A549 (cell line): ENCODE measurements around the gene GPX4. TPM values are rescaled to one million over a fixed set of nuclear protein-coding genes. Genes with fewer than 3 reads are reported as not detected.

Experiments used
- ATAC-seq, 2 experiments: fragments of 200-7000 bp in 1 of 2; fragments of >200 bp in 1 of 2; cut with Nextera tagmentation in 1 of 2; cut with Tn5 transposase in 1 of 2; 3 replicates each; pipeline versions ENCODE4 v1.8.0 to v1.9.1; 2018 to 2020; ENCODE audit warnings: mild to moderate bottlenecking in 1 of 2, moderate library complexity in 1 of 2
- CTCF ChIA-PET: fragments of 300-600 bp; sonication (Branson Sonifier 250); formaldehyde crosslinking; extraction: SDS; loops from one replicate; lab custom pipeline; 2021; ENCODE audit warnings: antibody characterized with exemption, inconsistent platforms; lab: Yijun Ruan, JAX
- POLR2A ChIA-PET: fragments of 350-600 bp; formaldehyde crosslinking; extraction: SDS; loops from one replicate; lab custom pipeline; 2021; ENCODE audit warnings: antibody characterized with exemption, inconsistent platforms; lab: Yijun Ruan, JAX
- DNase-seq, 2 experiments: peaks; one replicate each; pipeline versions ENCODE4 v3.0.0 to v3.0.0-alpha.2; 2011 to 2016; ENCODE audit warnings: low read depth in 1 of 2, low spot score in 1 of 2
- FAIRE-seq: peaks from 2 replicates; lab custom pipeline; 2011; peaks lifted over from hg19 to GRCh38; lab: Jason Lieb, UNC
- H3K27ac ChIP-seq, 2 experiments: fragments of >200 bp; sonication (Bioruptor Twin); formaldehyde crosslinking; 3 replicates each; pipeline ENCODE4 v1.5.1; 2016 to 2017
- H3K4me1 ChIP-seq: fragments of >200 bp; sonication (Bioruptor Twin); formaldehyde crosslinking; 3 replicates; pipeline ENCODE4 v1.6.1; 2016
- H3K4me2 ChIP-seq: fragments of >200 bp; sonication (Bioruptor Twin); formaldehyde crosslinking; 3 replicates; pipeline ENCODE4 v1.6.1; 2016
- H3K4me3 ChIP-seq: fragments of >200 bp; sonication (Bioruptor Twin); formaldehyde crosslinking; 3 replicates; pipeline ENCODE4 v1.5.1; 2016
- H3K9me3 ChIP-seq: fragments of >200 bp; sonication (Bioruptor Twin); formaldehyde crosslinking; 3 replicates; pipeline ENCODE4 v1.6.1; 2016
- CHD2 ChIP-seq: fragments of 150-350 bp; IDR thresholded peaks from 2 replicates; pipeline ENCODE4 v1.6.1; 2014; ENCODE audit warnings: low read length; ENCODE audit not compliant: partially characterized antibody
- CHD4 ChIP-seq: fragments of 200-600 bp; sonication (generic); IDR thresholded peaks from 2 replicates; pipeline ENCODE4 v1.6.1; 2016; ENCODE audit warnings: antibody characterized with exemption, mild to moderate bottlenecking, borderline replicate concordance
- CTCF ChIP-seq: fragments of >200 bp; sonication (Bioruptor Twin); formaldehyde crosslinking; IDR thresholded peaks from 3 replicates; pipeline ENCODE4 v1.5.1; 2016
- EHF ChIP-seq: fragments of 250-450 bp; sonication (Bioruptor Pico); IDR thresholded peaks from 2 replicates; pipeline ENCODE4 v1.5.0; 2020; ENCODE audit warnings: mild to moderate bottlenecking
- EHMT2 ChIP-seq: fragments of 200-600 bp; sonication (generic); IDR thresholded peaks from 2 replicates; pipeline ENCODE4 v1.6.1; 2016; ENCODE audit warnings: antibody characterized with exemption, low read depth, mild to moderate bottlenecking, moderate library complexity
- ESRRA ChIP-seq: fragments of 150-350 bp; IDR thresholded peaks from 2 replicates; pipeline ENCODE4 v1.6.1; 2014; ENCODE audit warnings: mild to moderate bottlenecking, low read length, borderline replicate concordance
- HDAC2 ChIP-seq: fragments of 200-600 bp; sonication (generic); IDR thresholded peaks from 2 replicates; pipeline ENCODE4 v1.6.1; 2016
- HOXB13 ChIP-seq: fragments of 250-450 bp; sonication (Bioruptor Pico); IDR thresholded peaks from 2 replicates; pipeline ENCODE4 v1.5.0; 2020; ENCODE audit warnings: low read depth, mild to moderate bottlenecking, moderate library complexity
- JUN ChIP-seq, 2 experiments: fragments of >200 bp; sonication (Bioruptor Twin); formaldehyde crosslinking; IDR thresholded peaks; 2 replicates in 1 of 2; 3 replicates in 1 of 2; pipeline ENCODE4 v1.6.1; 2016 to 2017
- KDM1A ChIP-seq: fragments of 200-600 bp; sonication (generic); IDR thresholded peaks from 2 replicates; pipeline ENCODE4 v1.6.1; 2016; ENCODE audit warnings: low read depth, mild to moderate bottlenecking
- MYC ChIP-seq: IDR thresholded peaks from 2 replicates; pipeline ENCODE4 v1.6.1; 2012; ENCODE audit warnings: mild to moderate bottlenecking, inconsistent platforms, low read length, improper control_type of control experiment, borderline replicate concordance
- NFE2L2 ChIP-seq: fragments of 150-350 bp; conservative IDR thresholded peaks from 2 replicates; pipeline ENCODE4 v1.6.1; 2014; ENCODE audit warnings: low read length
- PHF8 ChIP-seq: fragments of 200-600 bp; sonication (generic); IDR thresholded peaks from 2 replicates; pipeline ENCODE4 v1.6.1; 2016; ENCODE audit warnings: low read depth, mild to moderate bottlenecking, antibody characterized with exemption, moderate library complexity, borderline replicate concordance
- POLR2AphosphoS2 ChIP-seq: conservative IDR thresholded peaks from 2 replicates; pipeline ENCODE4 v1.6.1; 2012; ENCODE audit warnings: low read length, improper control_type of control experiment, inconsistent platforms
- RCOR1 ChIP-seq: fragments of 150-350 bp; IDR thresholded peaks from 2 replicates; pipeline ENCODE4 v1.6.1; 2014; ENCODE audit warnings: antibody characterized with exemption, low read length, low read depth
- REST ChIP-seq: fragments of 200-600 bp; sonication (generic); IDR thresholded peaks from 2 replicates; pipeline ENCODE4 v1.6.1; 2016; ENCODE audit warnings: antibody characterized with exemption, mild to moderate bottlenecking, moderate library complexity
- whole genome bisulfite sequencing: methylation state at CpG from one replicate; pipeline ENCODE4 v1.1.6; 2017; ENCODE audit errors: missing lambda C conversion rate; 5-methylcytosine and 5-hydroxymethylcytosine counted together
- polyA plus RNA-seq, 4 experiments: library from polyadenylated mRNA; depleted of rRNA in 3 of 4; stranded (reverse); fragments of >200 nt; fragmentation: RNase III in 1 of 4; extraction: RNeasy Plus Mini Kit Qiagen cat#74134 plus additional on column Dnase treatment in 1 of 4; gene quantifications; 2 replicates in 3 of 4; 3 replicates in 1 of 4; pipeline ENCODE4 v1.2.3, GENCODE V29; 2011 to 2017
- TF ChIP-seq, protein P1 (sequence below): fragments of >200 bp; sonication (Bioruptor Twin); formaldehyde crosslinking; IDR thresholded peaks from 2 replicates; pipeline ENCODE4 v1.6.1; 2016
- TF ChIP-seq, protein P2 (sequence below): fragments of 450-650 bp; IDR thresholded peaks from 2 replicates; pipeline ENCODE4 v1.6.1; 2014; ENCODE audit warnings: antibody characterized with exemption

GPX4 gene
- polyA plus RNA-seq, 2 of the 4 experiments (the other 2 are of a cell fraction), result 248 to 394 TPM

DNA sequence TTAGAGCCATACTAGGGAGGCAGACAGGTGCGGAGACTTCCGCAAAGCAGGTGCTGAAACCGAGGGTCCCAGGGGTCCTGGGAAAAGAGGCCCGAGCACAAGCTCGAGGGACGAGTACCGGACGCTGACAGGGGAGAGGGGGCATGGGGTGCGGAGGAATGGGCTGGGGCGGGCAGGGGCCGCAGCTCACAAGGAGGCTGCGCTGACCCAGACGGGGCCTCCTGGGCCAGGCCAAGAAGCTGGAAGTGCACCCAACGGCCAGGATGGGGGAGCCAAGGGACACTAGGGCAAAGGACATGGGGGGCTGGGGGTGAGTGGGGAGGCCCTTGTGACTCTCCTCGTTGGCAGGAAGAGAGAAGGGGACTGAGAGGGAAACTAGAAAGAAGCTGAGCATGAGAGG, 10.5 kb upstream of the GPX4 start:
- ATAC-seq (no peak), FAIRE-seq (no peak), DNase-seq (no peak)
- TF ChIP-seq HDAC2 (no peak), EHF (CRISPR knock-in tag) (no peak), RCOR1 (no peak), MYC (no peak), CTCF (no peak), JUN (IDR thresholded peaks at IDR 0.05) (no peak), PHF8 (no peak), ESRRA (no peak), CHD4 (no peak), NFE2L2 (no peak), HOXB13 (CRISPR knock-in tag) (no peak), CHD2 (no peak), POLR2AphosphoS2 (no peak), EHMT2 (no peak)
- TF ChIP-seq, protein P1, sequence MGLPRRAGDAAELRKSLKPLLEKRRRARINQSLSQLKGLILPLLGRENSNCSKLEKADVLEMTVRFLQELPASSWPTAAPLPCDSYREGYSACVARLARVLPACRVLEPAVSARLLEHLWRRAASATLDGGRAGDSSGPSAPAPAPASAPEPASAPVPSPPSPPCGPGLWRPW, result no peak
- TF ChIP-seq, protein P2, sequence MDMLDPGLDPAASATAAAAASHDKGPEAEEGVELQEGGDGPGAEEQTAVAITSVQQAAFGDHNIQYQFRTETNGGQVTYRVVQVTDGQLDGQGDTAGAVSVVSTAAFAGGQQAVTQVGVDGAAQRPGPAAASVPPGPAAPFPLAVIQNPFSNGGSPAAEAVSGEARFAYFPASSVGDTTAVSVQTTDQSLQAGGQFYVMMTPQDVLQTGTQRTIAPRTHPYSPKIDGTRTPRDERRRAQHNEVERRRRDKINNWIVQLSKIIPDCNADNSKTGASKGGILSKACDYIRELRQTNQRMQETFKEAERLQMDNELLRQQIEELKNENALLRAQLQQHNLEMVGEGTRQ, result no peak
- Histone ChIP-seq H3K27ac (0 out of 6 replicates have a peak overlapping the region, but pooled peaks of 1 of the 2 experiments have one; percentile 35), H3K4me1 (peaks cover 23% of the 10 kb centered on the region), H3K4me3 (no peak overlapping the region), H3K9me3 (no peaks in the 10 kb centered on the region), H3K4me2 (peak overlapping the region; percentile 93)
- 88% methylated on average over 11 of the region's 15 CpGs for WGBS
- POLR2A ChIA-PET, result interaction anchor here (1.1 kb wide), 1 partner anchor 19 kb away, joined by 3 read pairs; no protein-coding TSS in a partner anchor
- CTCF ChIA-PET, result interaction anchor here (0.7 to 2.5 kb wide), 6 partner anchors 10 to 170 kb away, joined by 3 to 10 read pairs (median 3); no protein-coding TSS in a partner anchor

- H3K9me3 ChIP-seq, result no peaks in the 10 kb centered on the region
- ATAC-seq (no peak), DNase-seq (no peak), FAIRE-seq (no peak)
- H3K4me2 ChIP-seq, result peak overlapping the region; percentile 93
- peak overlapping the region; percentile 80 for H3K4me3 ChIP-seq
- no peak for TF ChIP-seq EHF (CRISPR knock-in tag)
- TF ChIP-seq HOXB13 (CRISPR knock-in tag), result no peak
- TF ChIP-seq REST, result no peak
- no peak for TF ChIP-seq KDM1A
- ChIA-PET POLR2A (interaction anchor here (0.6 to 1.1 kb wide), 3 partner anchors 11 to 85 kb away, joined by 3 to 4 read pairs (median 3); no protein-coding TSS in a partner anchor), CTCF (interaction anchor here (0.7 to 2.5 kb wide), 6 partner anchors 9 to 171 kb away, joined by 3 to 10 read pairs (median 3); no protein-coding TSS in a partner anchor)
- peak overlapping the region; percentile 84 to 97 for H3K27ac ChIP-seq
- peaks cover 29% of the 10 kb centered on the region for H3K4me1 ChIP-seq
- 55% methylated on average over 18 of the region's 32 CpGs for WGBS
Measured at GRCh38 chr19:1093811-1094553, 9.8 kb upstream of the GPX4 start.
